IPS DF 4.7 (cell line): ENCODE results near the gene ALOX5.

ENCODE experiments used
- DNase-seq: peaks from one replicate; pipeline ENCODE4 v3.0.0-alpha.2; 2013; ENCODE audit warnings: low spot score; ENCODE audit errors: extremely low read depth

Gene ALOX5

DNA sequence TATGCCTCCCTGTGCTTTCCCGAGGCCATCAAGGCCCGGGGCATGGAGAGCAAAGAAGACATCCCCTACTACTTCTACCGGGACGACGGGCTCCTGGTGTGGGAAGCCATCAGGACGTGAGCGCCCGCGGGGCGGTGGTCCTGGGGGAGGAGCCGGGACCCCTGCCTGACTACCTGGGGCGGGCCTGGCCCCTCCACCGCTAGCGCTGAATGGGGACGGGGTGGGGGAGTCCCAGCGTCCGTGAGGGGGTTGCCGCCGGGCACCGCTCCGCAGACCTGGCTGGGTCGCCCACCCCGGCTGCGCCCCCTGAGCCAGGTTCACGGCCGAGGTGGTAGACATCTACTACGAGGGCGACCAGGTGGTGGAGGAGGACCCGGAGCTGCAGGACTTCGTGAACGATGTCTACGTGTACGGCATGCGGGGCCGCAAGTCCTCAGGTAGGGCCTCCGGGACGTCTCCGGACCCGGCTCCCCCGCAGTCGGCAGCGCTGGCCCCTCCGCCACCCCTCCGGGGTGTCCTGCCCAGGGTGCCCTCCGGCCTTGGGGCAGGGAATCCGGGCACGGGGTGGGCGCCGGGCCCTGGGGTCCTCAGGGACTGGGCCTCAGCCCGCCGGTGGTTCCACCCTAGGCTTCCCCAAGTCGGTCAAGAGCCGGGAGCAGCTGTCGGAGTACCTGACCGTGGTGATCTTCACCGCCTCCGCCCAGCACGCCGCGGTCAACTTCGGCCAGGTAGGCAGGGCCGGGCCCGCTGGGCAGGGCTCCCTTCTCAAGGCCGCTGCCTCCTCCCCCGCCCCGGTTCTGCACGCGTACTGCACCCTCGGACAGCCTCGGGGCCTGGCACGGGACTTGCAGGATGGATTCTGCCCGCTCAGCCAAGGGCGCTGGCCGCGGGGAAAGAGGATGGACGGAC is 69.3 kb downstream of the ALOX5 start:
- DNase-seq = no peak

DNA sequence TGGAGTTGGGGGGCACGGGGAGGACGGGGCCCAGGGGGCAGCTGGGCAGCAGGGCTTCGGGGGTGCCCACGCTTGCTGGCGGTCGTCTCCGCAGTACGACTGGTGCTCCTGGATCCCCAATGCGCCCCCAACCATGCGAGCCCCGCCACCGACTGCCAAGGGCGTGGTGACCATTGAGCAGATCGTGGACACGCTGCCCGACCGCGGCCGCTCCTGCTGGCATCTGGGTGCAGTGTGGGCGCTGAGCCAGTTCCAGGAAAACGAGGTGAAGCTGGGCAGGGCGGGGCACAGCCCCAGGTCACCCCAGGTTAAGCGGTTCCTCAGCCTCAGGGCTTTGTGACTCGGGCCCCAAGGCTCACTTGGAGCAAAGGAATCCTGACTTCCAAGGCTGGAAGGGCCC is 70.0 kb downstream of the ALOX5 start:
- DNase-seq = no peak

DNA sequence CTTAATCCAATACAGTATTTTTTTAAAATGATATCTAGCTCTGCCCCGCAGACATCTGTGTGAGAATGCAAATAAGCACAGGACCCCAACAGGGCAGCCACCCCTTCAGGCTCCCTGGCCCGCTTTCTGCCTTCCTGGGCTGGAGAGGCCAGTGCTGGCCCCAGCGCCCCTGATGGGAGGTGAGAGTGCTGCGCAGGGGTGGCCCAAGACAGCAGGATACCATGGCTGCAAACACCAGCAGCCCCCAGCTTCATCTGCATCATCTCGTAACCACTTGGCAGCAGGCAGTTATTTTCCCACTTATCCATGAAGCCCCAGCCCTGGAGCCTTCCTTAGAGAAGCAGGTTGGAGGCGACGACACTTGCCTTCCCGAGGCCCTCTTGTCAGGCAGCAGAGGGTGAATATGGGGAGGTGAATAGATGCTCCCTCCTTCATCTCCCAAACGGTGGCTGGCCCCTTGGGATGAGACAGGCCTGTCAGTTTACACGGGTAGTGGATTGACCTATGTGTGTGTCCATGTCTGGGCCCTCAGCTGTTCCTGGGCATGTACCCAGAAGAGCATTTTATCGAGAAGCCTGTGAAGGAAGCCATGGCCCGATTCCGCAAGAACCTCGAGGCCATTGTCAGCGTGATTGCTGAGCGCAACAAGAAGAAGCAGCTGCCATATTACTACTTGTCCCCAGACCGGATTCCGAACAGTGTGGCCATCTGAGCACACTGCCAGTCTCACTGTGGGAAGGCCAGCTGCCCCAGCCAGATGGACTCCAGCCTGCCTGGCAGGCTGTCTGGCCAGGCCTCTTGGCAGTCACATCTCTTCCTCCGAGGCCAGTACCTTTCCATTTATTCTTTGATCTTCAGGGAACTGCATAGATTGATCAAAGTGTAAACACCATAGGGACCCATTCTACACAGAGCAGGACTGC is 71.2 kb downstream of the ALOX5 start:
- DNase-seq = no peak

DNA sequence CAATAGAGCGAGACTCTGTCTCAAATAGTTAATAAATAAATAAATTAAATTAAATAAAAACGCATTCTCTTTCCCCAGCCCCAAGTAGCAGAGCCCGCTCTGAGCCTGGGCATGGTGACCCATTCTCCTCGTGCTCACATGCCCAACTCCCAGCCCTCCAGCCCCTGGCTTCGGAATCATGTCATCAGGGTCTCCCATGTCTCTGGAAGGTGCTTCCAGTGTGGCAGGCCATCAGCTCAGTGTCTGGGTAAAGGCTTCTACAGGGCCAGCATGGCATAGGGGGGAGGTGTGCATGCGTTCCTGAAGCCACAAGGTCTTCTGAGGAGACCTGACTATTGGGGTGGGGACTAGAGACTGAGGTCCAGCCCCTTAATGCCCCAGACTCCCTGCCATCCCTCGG is 72.8 kb downstream of the ALOX5 start:
- DNase-seq = no peak

DNA sequence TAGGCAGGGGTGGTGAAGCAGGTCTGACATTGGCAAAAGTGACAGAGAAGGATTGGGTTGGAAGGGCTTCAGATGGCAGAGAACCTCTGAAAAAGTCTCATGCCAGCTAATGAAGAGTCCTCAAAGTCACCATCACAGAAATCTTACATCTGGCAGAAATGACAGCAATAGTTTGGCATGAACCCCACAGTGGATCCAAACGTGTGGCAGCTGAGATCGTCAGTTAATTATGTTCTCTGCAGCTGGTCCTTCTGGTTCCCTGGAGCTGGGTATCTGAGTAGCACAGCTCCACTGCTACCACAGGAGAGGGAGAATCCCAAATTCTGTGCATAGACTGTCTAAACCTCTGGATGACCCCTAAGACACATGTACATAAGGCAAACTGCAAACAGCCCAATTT is 73.4 kb downstream of the ALOX5 start:
- no peak for DNase-seq

DNA sequence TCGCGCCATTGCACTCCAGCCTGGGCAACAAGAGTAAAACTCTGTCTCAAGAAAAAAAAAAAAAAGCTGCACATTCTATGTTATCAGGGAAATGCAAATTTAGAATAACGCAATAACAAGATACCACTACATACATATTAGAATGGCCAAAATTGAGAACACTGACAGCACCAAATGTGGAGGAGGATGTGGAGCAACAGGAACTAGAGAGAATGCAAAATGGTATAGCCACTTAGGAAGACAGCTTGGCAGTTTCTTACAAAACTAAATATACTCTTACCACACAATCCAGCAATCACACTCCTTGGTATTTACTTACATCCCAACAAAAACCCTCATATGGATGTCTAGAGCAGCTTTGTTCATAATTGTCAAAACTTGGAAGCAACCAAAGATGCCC is 76.8 kb downstream of the ALOX5 start:
- DNase-seq = no peak

DNA sequence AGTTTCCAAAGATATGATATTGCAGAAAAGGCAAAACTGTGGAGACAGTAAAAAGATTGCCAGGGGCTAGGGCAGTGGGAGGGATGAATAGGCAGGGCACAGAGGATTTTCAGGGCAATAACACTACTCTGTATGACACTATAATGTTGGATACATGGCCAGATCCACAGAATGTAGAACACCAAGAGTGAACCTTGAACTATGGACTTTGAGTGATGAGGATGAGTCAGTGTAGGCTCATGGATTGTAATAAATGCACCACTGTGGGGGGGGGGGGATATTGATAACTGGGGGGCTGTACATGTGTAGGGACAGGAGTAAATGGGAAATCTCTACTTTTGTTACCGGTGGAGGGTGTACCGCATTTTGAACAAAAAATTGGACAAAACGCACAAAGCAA is 77.4 kb downstream of the ALOX5 start:
- DNase-seq = no peak

DNA sequence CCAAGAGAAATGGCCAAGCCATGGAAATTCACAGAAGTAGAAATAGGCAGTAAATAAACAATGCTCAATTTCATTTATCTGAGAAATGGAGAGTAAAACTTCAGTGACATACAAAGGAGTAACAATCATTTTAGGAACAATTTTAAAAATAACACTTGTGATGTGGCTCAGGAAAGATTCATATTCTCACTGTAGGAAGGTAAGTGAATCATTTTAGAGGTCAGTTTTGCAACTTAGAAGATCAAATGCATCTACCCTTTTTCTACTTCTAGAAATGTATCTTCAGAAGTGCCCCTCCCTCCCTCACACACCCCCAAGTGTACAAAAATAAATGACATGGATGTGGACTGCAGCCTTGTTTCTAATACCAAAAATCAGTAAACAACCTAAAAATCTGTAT is 78.3 kb downstream of the ALOX5 start:
- no peak for DNase-seq

DNA sequence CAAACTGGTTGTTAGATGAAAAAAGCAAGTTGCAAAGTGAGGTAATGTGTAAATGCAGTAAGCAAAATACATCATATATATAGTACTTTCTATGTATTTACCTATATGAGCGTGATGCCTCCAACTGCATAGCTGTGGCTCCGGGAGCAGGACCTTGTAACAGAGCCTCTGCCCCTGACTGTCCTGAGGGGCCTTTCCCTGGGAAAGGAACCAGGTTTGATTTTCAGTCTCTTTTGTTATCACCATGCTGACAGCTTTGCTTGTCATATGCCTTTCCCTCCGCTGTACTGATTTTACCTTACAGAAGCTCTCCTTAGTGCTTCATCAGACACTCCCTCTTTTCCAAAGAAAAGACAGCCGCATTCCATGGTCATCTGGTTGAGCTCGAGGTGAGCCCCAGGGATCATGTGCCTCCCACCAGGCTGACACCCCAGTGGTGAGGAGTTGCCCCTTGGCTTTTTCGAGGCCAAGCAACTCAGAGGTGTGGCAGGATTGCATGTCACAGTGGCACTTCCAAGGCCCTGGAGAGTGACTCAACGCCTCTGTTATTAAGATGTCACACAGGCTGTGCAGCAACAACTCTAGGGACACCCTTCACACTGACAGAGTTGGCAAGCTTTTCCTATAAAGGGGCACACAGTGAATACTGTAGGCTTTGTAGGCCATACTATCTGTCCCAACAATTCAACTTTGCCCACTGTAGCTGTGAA is 78.9 kb downstream of the ALOX5 start:
- no peak for DNase-seq

DNA sequence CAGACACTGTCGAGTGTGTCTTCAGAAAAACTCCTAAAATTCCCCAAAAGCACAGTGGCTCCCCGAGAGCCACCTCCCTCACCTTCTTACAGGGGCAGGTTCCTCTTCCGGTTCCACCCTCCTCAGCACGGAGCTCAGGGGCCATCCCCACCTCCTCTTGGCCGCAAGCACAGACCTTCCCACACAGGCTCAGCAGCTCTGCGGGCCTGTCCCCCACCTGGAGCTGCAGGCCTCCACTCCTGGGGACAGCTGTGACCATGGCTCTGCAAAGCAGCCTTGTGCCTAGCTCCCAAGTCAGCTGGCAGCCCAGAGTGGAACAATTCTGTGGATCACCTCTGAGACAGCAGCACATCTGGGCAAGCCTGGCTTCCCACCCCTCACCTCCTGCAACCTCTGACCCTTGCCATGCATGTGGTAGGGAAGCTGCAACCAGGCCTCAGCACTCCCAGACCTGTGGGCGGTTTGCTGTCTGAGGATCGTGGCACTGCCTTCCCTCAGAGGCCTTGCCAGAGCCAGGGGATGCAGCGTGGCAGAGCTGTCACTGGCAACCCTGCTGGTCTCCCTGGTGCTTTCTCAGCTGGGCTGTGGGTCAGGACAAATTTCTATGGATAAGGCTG is 79.7 kb downstream of the ALOX5 start:
- DNase-seq = no peak

DNA sequence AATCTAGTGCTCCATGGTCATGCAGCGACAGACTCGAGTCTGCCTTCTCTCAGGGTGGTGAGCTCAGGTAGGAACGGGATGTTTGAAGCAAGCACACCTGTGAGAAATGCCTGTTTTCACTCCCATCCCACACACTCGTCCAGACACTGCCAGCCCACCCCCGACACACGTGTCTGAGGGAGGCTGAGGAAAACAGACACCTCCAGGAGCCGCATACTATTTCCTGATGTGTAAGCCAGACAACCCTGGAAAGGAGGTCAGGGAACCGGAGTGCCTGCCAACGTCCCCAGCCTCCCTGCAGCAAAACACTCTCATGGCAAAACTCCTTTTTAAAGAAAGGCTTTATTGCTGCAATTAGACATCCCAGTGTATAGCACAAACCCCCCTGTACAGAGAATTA is 80.2 kb downstream of the ALOX5 start:
- DNase-seq = no peak

DNA sequence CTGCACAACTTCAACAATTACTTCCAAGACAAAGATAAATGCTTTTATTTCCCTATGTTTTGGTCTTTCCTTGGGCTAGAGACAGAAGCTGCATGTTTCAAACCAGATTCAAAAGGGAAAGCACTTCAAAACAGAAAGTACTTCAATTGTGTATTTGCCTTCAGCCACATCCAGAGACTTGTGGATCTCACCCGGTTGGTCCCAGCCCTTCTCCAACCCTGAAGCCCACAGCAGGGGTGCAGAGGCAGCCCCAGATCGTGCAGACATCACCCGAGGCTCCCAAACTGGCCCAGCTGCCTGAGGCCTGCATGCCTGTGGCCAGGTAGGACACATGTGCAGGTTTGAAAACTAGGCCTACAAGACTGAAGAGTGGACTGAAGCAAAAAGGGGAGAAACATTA is 80.8 kb downstream of the ALOX5 start:
- DNase-seq = no peak

DNA sequence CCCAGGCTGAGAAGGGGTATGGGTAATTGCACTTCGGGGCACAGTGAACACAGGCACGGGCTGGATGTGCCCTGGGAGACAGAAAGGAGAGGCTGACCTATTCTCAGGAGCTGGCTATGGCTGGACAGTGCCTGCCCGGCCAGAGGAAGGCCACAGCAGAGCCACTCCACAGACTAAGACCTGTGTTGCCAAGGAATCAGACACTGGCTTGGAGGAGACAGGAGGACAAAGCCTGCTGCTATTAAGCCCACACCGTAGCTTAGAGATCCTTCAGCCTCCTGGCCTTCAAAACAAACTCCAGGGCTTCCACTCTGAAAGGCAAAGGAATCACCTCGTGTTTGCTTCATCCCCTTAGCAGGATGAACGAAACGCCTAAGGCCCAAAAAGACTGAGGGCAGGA is 82.2 kb downstream of the ALOX5 start:
- DNase-seq = no peak

DNA sequence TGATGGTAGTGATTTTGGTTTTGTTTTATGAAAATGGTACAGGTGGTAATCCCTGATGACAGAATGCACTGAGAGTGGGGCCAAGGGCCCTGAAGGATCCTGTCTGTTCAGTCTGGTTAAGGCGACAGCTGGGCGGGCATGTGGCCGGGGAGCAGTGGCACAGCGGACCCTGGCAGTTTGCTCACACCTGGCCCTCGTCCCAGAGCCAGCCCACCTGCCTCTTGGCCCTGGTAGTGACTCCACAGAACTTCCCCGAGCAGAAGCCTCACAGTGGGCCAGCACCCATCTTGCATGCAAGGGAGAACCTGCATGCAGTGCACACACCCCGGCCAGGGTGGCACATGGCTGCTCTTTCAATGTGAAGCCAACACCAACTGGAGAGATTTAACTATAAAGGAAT is 82.8 kb downstream of the ALOX5 start:
- no peak for DNase-seq

DNA sequence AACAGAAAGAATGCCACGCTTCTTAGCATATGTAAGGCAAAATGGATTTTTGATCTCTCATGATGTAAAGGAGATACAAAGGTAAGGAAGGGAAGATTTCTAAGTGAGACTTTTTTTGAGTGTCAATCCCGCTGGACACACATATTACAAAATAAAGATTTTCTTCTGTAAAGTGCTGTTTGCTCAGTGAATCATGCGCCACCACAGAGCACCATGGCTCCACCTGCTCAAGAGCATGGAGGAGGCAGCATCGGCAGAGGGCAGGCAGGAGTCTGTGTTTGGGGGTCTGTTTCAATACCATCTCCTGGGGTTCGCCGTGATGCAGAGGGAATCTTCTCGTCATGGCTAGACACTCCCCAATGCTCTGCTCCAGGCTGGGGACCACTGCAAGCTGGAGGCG is 83.5 kb downstream of the ALOX5 start:
- DNase-seq = no peak

DNA sequence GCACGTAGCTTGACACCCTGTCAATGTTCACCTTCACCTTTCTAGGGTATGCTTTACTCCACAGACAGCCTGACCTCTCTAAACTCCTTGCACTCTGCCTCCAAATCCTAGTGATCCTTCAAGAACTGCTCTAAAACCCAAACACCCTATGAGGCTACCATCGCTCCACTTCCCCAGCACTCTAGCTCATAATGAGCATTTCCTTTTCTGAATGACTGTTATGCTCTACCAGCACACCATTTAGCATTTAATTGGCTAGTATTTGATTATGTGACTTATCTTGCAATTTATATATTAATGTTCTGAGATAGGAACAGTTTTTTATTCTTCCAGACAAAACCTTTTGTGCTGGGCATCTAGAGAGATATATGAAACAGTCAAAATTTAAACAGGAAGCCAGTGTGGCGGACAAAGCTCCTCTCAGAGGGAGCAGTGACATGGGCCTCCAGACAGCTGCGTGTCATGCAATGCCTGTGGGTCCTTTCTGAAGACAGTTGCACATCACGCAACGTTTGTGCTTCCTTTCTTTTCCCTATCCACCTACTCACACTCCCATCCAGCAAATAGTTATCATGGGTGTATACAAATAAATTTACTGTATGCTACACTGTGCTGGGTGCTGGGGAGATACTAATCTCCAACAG is 86.3 kb downstream of the ALOX5 start:
- DNase-seq = no peak

DNA sequence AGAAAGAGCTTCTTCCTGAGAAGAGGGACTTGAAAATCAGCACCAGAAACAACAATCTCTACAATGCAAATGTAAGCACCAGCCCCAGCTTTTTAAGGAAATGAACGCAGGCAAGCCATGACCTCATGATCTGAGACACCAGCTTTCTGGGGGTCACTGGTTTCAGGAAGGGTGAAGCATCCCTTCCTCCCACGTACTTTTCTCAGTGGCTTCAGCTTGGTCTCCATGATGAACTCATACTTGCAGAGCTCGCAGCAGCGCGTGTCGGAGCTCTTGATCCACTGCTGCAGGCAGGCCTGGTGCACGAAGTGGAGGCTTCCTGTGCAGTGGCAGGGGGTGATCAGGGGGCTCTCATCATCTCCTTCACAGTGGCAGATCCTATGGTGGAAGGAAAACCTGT is 87.0 kb downstream of the ALOX5 start:
- DNase-seq = no peak

DNA sequence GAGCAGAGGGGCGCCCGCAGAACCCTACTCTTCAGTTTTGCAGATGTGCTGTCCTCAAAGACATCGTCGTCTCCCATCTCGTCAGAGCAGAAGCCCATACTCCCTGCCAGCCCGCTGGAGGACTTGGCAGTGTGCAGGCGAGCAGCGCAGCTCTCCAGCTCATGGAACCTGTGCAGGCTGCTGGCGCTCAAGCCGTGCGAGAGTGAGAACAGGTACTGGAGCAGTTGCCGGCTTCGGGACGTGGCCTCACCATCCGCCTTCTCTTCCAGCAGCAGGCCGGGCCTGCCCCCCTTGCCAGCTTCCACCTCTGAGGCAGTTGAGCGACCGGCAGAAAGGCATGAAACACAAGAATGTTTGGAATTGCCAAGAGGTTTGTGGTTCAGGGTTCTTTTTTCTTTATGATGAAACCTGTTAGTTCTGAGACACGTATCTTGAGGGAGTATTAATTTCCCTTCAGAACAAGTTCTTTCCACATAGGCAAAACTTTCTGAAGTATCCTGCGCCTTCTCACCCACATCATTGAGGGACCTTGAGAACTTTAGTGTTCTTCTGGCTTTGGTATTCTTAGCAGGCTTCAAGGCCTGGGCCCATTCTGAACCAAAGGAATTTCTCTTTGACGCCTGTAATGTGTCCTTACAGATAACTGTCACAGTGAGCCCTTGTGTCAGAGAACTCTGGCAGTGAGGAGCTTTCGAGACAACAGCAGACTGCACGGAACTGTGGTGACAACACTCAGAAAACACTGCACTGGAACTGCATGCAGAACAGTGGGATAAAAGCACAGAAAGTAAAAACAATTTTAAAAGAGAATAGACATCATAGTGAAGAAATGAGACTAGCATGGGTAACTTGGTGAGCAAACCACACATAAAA is 89.5 kb downstream of the ALOX5 start:
- no peak for DNase-seq

DNA sequence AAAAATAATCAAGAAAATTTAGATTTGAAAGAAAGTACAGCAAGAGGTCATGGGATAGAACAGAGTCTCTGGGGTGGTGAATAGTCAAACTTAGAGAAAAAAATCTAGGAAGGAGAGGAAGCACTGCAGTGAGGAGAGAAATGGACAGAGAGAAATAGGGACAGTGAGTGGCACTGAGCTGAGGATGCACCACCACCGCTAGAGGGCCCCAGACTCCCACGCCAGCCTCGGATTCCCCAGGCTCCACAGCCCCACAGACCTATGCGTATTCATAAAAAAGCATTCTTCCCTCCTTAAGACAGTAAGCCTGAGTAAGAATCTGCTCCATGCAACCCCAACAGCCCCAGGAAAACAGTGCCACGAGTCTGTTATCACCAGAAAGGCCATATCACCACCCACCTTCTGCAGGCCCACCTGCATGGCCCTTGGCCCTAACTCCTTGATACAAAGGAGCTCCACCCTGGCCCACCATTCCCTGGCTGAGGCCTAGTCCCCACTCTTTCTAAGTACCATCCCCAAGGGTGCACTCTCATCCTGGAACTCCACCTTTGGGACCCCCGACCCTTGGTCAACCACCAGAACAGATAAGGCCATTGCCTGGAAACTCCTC is 91.0 kb downstream of the ALOX5 start:
- DNase-seq = no peak

DNA sequence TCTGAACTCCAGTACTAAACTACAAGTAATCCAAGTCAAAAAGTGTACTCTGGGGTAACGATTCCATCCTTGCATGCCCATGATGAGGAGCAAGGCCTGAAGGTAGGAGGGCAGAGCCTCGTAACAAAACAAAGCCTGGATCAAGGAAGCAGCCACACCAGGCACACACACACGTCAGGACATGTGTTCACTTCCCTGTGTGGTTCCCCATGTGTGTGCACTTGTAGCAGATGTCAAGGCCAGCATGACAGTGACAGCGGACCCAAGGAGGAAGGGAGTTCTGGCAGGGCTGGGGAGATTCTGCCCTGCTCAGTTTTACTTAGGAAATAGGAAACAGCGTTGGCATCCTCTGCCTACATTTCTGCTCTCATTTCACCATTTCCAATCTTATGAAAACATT is 92.8 kb downstream of the ALOX5 start:
- no peak for DNase-seq
